Gastroesophageal sphincter (tissue), 3 donors: ENCODE results near the gene DYRK3.

Source experiments
- CTCF ChIP-seq, 4 experiments: fragments of 200-600 bp in 2 of 4; fragments of 450-650 bp in 2 of 4; sonication (generic) in 1 of 4; IDR thresholded peaks; one replicate each; pipeline ENCODE4 v1.5.1; 2017 to 2019; ENCODE audit warnings: antibody characterized with exemption in 4 of 4, mild to moderate bottlenecking in 2 of 4, moderate library complexity in 2 of 4
- EP300 ChIP-seq: sonication (generic); formaldehyde crosslinking; IDR thresholded peaks from one replicate; pipeline ENCODE4 v1.6.1; 2017; ENCODE audit warnings: antibody characterized with exemption, mild to moderate bottlenecking
- POLR2A ChIP-seq, 2 donors: fragments of 450-650 bp; IDR thresholded peaks; one replicate each; pipeline ENCODE4 v1.6.1; 2017; ENCODE audit warnings: antibody characterized with exemption in 2 of 2, mild to moderate bottlenecking in 2 of 2, moderate library complexity in 1 of 2

GRCh38 chr1:206646504-206646903 lies 11.2 kb downstream of the DYRK3 start:
- no peak for TF ChIP-seq CTCF (IDR thresholded peaks at IDR 0.05)
- TF ChIP-seq EP300, result no peak
- TF ChIP-seq POLR2A (IDR thresholded peaks at IDR 0.05), result no peak
